H1 (cell line): ENCODE measurements around the gene CTNNBL1. TPM values are rescaled to one million over a fixed set of nuclear protein-coding genes. Genes with fewer than 3 reads are reported as not detected.

ENCODE experiments used
- CTCF ChIA-PET: fragments of 300-600 bp; sonication (Branson Sonifier 250); formaldehyde crosslinking; loops from one replicate; lab custom pipeline; 2021; ENCODE audit not compliant: partially characterized antibody; lab: Charles Lee
- POLR2A ChIA-PET: fragments of 300-600 bp; sonication (Branson Sonifier 250); formaldehyde crosslinking; loops from one replicate; lab custom pipeline; 2021; ENCODE audit warnings: inconsistent platforms; ENCODE audit not compliant: partially characterized antibody; lab: Charles Lee
- DNase-seq, 2 experiments: peaks; one replicate each; pipeline versions ENCODE4 v3.0.0 to v3.0.0-alpha.2; 2010 to 2022; ENCODE audit warnings: low spot score in 2 of 2, low read depth in 1 of 2, mixed read lengths in 1 of 2
- FAIRE-seq: peaks from 2 replicates; lab custom pipeline; 2011; peaks lifted over from hg19 to GRCh38; lab: Jason Lieb, UNC
- H2AFZ ChIP-seq: 2 replicates; pipeline ENCODE4 v1.8.1; 2012; ENCODE audit warnings: low read length, inconsistent platforms
- H2AK5ac ChIP-seq: 2 replicates; pipeline ENCODE4 v1.6.1; 2013; ENCODE audit warnings: low read depth, low read length
- H2BK120ac ChIP-seq: replicated peaks from 2 replicates; pipeline ENCODE3; 2013; ENCODE audit warnings: low read depth, low read length, inconsistent platforms
- H2BK12ac ChIP-seq: 2 replicates; pipeline ENCODE4 v1.6.1; 2013; ENCODE audit warnings: low read depth, low read length
- H2BK15ac ChIP-seq: 2 replicates; pipeline ENCODE4 v1.6.1; 2013; ENCODE audit warnings: low read length
- H2BK20ac ChIP-seq: 2 replicates; pipeline ENCODE4 v1.6.1; 2013; ENCODE audit warnings: low read length
- H2BK5ac ChIP-seq: 2 replicates; pipeline ENCODE4 v1.6.1; 2013; ENCODE audit warnings: low read depth, low read length
- H3K14ac ChIP-seq: 2 replicates; pipeline ENCODE4 v1.6.1; 2013; ENCODE audit warnings: inconsistent platforms; ENCODE audit not compliant: insufficient read length
- H3K18ac ChIP-seq: 2 replicates; pipeline ENCODE4 v1.6.1; 2013; ENCODE audit warnings: low read length; ENCODE audit errors: extremely low read depth
- H3K23ac ChIP-seq: 2 replicates; pipeline ENCODE4 v1.6.1; 2013; ENCODE audit warnings: inconsistent platforms; ENCODE audit not compliant: insufficient read length
- H3K23me2 ChIP-seq: 2 replicates; pipeline ENCODE4 v1.6.1; 2013; ENCODE audit warnings: low read depth, low read length
- H3K27ac ChIP-seq: 2 replicates; pipeline ENCODE4 v1.6.1; 2011; ENCODE audit warnings: low read depth, low read length, inconsistent platforms
- H3K27me3 ChIP-seq, 4 experiments: replicated peaks in 1 of 4; 1 replicate in 1 of 4; 2 replicates in 3 of 4; pipeline versions ENCODE4 v1.6.1 to v1.8.1; 2011 to 2013; ENCODE audit warnings: low read length in 3 of 4, mild to moderate bottlenecking in 3 of 4, inconsistent platforms in 2 of 4, mixed read lengths in 2 of 4, moderate library complexity in 1 of 4; ENCODE audit not compliant: control insufficient read depth in 3 of 4, insufficient read depth in 3 of 4; ENCODE audit errors: extremely low read depth in 1 of 4
- H3K36me3 ChIP-seq, 4 experiments: 2 replicates each; pipeline versions ENCODE4 v1.6.1 to v1.8.1; 2011 to 2013; ENCODE audit warnings: mild to moderate bottlenecking in 4 of 4, low read length in 3 of 4, moderate library complexity in 2 of 4, control low read depth in 1 of 4, inconsistent platforms in 1 of 4; ENCODE audit not compliant: insufficient read depth in 4 of 4, control insufficient read depth in 2 of 4
- H3K4ac ChIP-seq: replicated peaks from 2 replicates; pipeline ENCODE3; 2013; ENCODE audit warnings: low read length, low read depth, mixed read lengths, inconsistent platforms; ENCODE audit not compliant: insufficient read length
- H3K4me1 ChIP-seq, 4 experiments: replicated peaks in 1 of 4; 1 replicate in 1 of 4; 2 replicates in 3 of 4; pipeline versions ENCODE4 v1.6.1 to v1.8.1; 2011 to 2013; ENCODE audit warnings: low read length in 3 of 4, inconsistent platforms in 2 of 4, mixed read lengths in 1 of 4; ENCODE audit not compliant: insufficient read depth in 4 of 4, control insufficient read depth in 3 of 4
- H3K4me2 ChIP-seq, 2 experiments: 2 replicates each; pipeline versions ENCODE4 v1.6.1 to v1.8.1; 2011 to 2013; ENCODE audit warnings: low read depth in 2 of 2, low read length in 2 of 2, control low read depth in 1 of 2, inconsistent platforms in 1 of 2, mild to moderate bottlenecking in 1 of 2; ENCODE audit not compliant: insufficient read depth in 1 of 2
- H3K4me3 ChIP-seq, 4 experiments: fragments of 200-600, 300-600 bp in 1 of 4; sonication (generic), shearing (Covaris generic), sonication (Bioruptor Twin) in 1 of 4; 2 replicates each; pipeline versions ENCODE4 v1.5.1 to v1.8.1; 2011 to 2016; ENCODE audit warnings: low read length in 4 of 4, low read depth in 3 of 4, control low read depth in 2 of 4, inconsistent platforms in 2 of 4, mild to moderate bottlenecking in 2 of 4, mixed read lengths in 1 of 4, moderate library complexity in 1 of 4; ENCODE audit not compliant: insufficient read depth in 2 of 4; ENCODE audit errors: extremely low read depth in 1 of 4
- H3K56ac ChIP-seq: replicated peaks from 2 replicates; pipeline ENCODE3; 2013; ENCODE audit warnings: low read depth, mild to moderate bottlenecking, mixed read lengths, low read length, inconsistent platforms; ENCODE audit not compliant: insufficient read length
- H3K79me1 ChIP-seq: 2 replicates; pipeline ENCODE4 v1.6.1; 2013; ENCODE audit warnings: low read depth, low read length, control low read depth
- H3K79me2 ChIP-seq, 2 experiments: 2 replicates each; pipeline versions ENCODE4 v1.6.1 to v1.8.1; 2012 to 2013; ENCODE audit warnings: low read length in 2 of 2, mild to moderate bottlenecking in 2 of 2, inconsistent platforms in 1 of 2; ENCODE audit not compliant: insufficient read depth in 2 of 2, control insufficient read depth in 1 of 2
- H3K9ac ChIP-seq, 4 experiments: replicated peaks in 1 of 4; 1 replicate in 1 of 4; 2 replicates in 3 of 4; pipeline versions ENCODE4 v1.6.1 to v1.8.1; 2011 to 2013; ENCODE audit warnings: low read depth in 3 of 4, low read length in 3 of 4, control low read depth in 2 of 4, mild to moderate bottlenecking in 2 of 4, moderate library complexity in 2 of 4, inconsistent platforms in 1 of 4; ENCODE audit errors: extremely low read depth in 1 of 4
- H3K9me3 ChIP-seq, 2 experiments: 2 replicates each; pipeline versions ENCODE4 v1.6.1 to v1.8.1; 2012 to 2013; ENCODE audit warnings: mild to moderate bottlenecking in 2 of 2, moderate library complexity in 2 of 2, control low read depth in 1 of 2, inconsistent platforms in 1 of 2, low read depth in 1 of 2, low read length in 1 of 2, mixed read lengths in 1 of 2; ENCODE audit not compliant: insufficient read depth in 2 of 2
- H4K20me1 ChIP-seq, 2 experiments: replicated peaks in 1 of 2; 2 replicates each; pipeline versions ENCODE3 to v1.8.1; 2011 to 2013; ENCODE audit warnings: inconsistent platforms in 2 of 2, low read length in 2 of 2, mild to moderate bottlenecking in 1 of 2; ENCODE audit not compliant: insufficient read depth in 2 of 2, control insufficient read depth in 1 of 2
- H4K5ac ChIP-seq: 2 replicates; pipeline ENCODE4 v1.6.1; 2013; ENCODE audit warnings: low read length, low read depth, mixed read lengths, inconsistent platforms; ENCODE audit not compliant: insufficient read length
- H4K8ac ChIP-seq: 2 replicates; pipeline ENCODE4 v1.8.0; 2013; ENCODE audit warnings: mild to moderate bottlenecking, moderate library complexity, low read length, inconsistent platforms; ENCODE audit not compliant: insufficient read depth; ENCODE audit errors: extremely low read depth
- H4K91ac ChIP-seq: replicated peaks from 2 replicates; pipeline ENCODE3; 2013; ENCODE audit warnings: low read length, mixed read lengths, inconsistent platforms; ENCODE audit not compliant: insufficient read length
- BACH1 ChIP-seq: IDR thresholded peaks from 2 replicates; pipeline ENCODE4 v1.6.1; 2012; ENCODE audit warnings: low read length, improper control_type of control experiment
- CBX5 ChIP-seq: fragments of 300-800, 300-1000 bp; sonication (generic); IDR thresholded peaks from 2 replicates; pipeline ENCODE4 v1.7.1; 2016; ENCODE audit warnings: antibody characterized with exemption, low read length, low read depth
- CHD1 ChIP-seq: IDR thresholded peaks from 2 replicates; pipeline ENCODE4 v1.6.1; 2012; ENCODE audit warnings: low read depth, low read length, improper control_type of control experiment
- E2F6 ChIP-seq: IDR thresholded peaks from 2 replicates; pipeline ENCODE4 v1.6.1; 2012; ENCODE audit warnings: inconsistent platforms
- GABPA ChIP-seq: IDR thresholded peaks from 2 replicates; pipeline ENCODE4 v1.6.1; 2011; ENCODE audit warnings: mild to moderate bottlenecking, low read length, moderate library complexity, borderline replicate concordance; ENCODE audit not compliant: insufficient read depth
- JUN ChIP-seq: IDR thresholded peaks from 2 replicates; pipeline ENCODE4 v1.6.1; 2011; ENCODE audit warnings: low read depth, mild to moderate bottlenecking, improper control_type of control experiment, low read length
- MAFK ChIP-seq: IDR thresholded peaks from 2 replicates; pipeline ENCODE4 v1.6.1; 2012; ENCODE audit warnings: low read depth, mild to moderate bottlenecking, improper control_type of control experiment, low read length
- PHF8 ChIP-seq: fragments of 200-600 bp; sonication (generic); conservative IDR thresholded peaks from 2 replicates; pipeline ENCODE4 v1.7.1; 2012; ENCODE audit warnings: low read depth, mild to moderate bottlenecking, inconsistent platforms, low read length, moderate library complexity
- POLR2A ChIP-seq, 2 experiments: IDR thresholded peaks; 1 replicate in 1 of 2; 2 replicates in 1 of 2; pipeline ENCODE4 v1.6.1; 2011; ENCODE audit warnings: low read depth in 2 of 2, low read length in 2 of 2, mild to moderate bottlenecking in 2 of 2; ENCODE audit errors: control extremely low read depth in 1 of 2
- POLR2AphosphoS5 ChIP-seq: IDR thresholded peaks from 2 replicates; pipeline ENCODE4 v1.6.1; 2011; ENCODE audit warnings: low read depth, low read length
- RBBP5 ChIP-seq: IDR thresholded peaks from 2 replicates; pipeline ENCODE4 v1.7.1; 2012; ENCODE audit warnings: low read depth, mild to moderate bottlenecking, inconsistent platforms, low read length, moderate library complexity, borderline replicate concordance
- RFX5 ChIP-seq: IDR thresholded peaks from 2 replicates; pipeline ENCODE4 v1.6.1; 2011; ENCODE audit warnings: low read depth, low read length, improper control_type of control experiment, borderline replicate concordance
- RNF2 ChIP-seq: fragments of 200-900, 300-1000 bp; sonication (generic); IDR thresholded peaks from 2 replicates; pipeline ENCODE4 v1.7.1; 2016; ENCODE audit warnings: borderline replicate concordance, low read depth, mild to moderate bottlenecking, antibody characterized with exemption, low read length; ENCODE audit not compliant: poor library complexity, severe bottlenecking; ENCODE audit errors: missing control alignments
- SP2 ChIP-seq: IDR thresholded peaks from 2 replicates; pipeline ENCODE4 v1.6.1; 2012; ENCODE audit warnings: mild to moderate bottlenecking, low read length, inconsistent platforms
- WGBS, 2 experiments: shearing (Covaris generic) in 1 of 2; methylation state at CpG; one replicate each; pipeline versions ENCODE4 v1.1.6 to v1.1.7; 2013 to 2015; ENCODE audit warnings: low lambda C conversion rate in 2 of 2, mixed read lengths in 2 of 2, inconsistent platforms in 1 of 2, low coverage in 1 of 2, missing lambda C conversion rate in 1 of 2; ENCODE audit not compliant: insufficient replicate concordance in 2 of 2, insufficient coverage in 1 of 2, insufficient read length in 1 of 2; ENCODE audit errors: extremely low coverage in 1 of 2, missing lambda C conversion rate in 1 of 2; 5-methylcytosine and 5-hydroxymethylcytosine counted together
- polyA plus RNA-seq, 7 experiments: library from polyadenylated mRNA; depleted of rRNA in 3 of 7; stranded (reverse) in 5 of 7; unstranded in 2 of 7; fragments of >200 nt in 5 of 7; fragments of 200-250 nt in 2 of 7; gene quantifications; 1 replicate in 5 of 7; 2 replicates in 1 of 7; 4 replicates in 1 of 7; pipeline versions ENCODE4 v1.2.1 to v1.2.3, GENCODE V29; 2011 to 2013; ENCODE audit warnings: missing spikeins in 2 of 7, mixed read lengths in 2 of 7
- total RNA-seq: library from RNA; stranded (reverse); fragmentation: NEBNext Ultra II Directional; extraction: Animal tissue kit (Norgen Biotek cat#: 25700); gene quantifications from 2 replicates; pipeline ENCODE4 v1.2.1, GENCODE V29; 2021

Gene CTNNBL1
- total and polyA plus RNA-seq, 2 of the 8 experiments (the other 6 are each of a cell fraction or from before 2014, with no cell fraction given), result 19.6 to 81.6 TPM

GRCh38 chr20:37759761-37760209 lies 66.0 kb downstream of the CTNNBL1 start:
- no peak overlapping the region for H3K23ac ChIP-seq
- POLR2A ChIA-PET, result no interaction called here
- no peak overlapping the region for H4K8ac ChIP-seq
- H3K9me3 ChIP-seq, result no peaks in the 10 kb centered on the region
- H3K4me3 ChIP-seq, result no peak overlapping the region
- no peaks in the 10 kb centered on the region; a peak in 2 of 8 replicates for H3K36me3 ChIP-seq
- no peak overlapping the region for H3K9ac ChIP-seq
- DNase-seq (no peak), FAIRE-seq (no peak)
- H3K79me1 ChIP-seq, result no peaks in the 10 kb centered on the region
- CTCF ChIA-PET, result interaction anchor here (2.0 to 2.5 kb wide), 2 partner anchors 11 to 14 kb away, joined by 6 to 11 read pairs; no protein-coding TSS in a partner anchor
- no peaks in the 10 kb centered on the region for H3K4me1 ChIP-seq
- H3K56ac ChIP-seq, result no peak overlapping the region
- no peak overlapping the region for H2AK5ac ChIP-seq
- no peak overlapping the region for H2AFZ ChIP-seq
- no peak overlapping the region for H3K18ac ChIP-seq
- no peak overlapping the region for H4K5ac ChIP-seq
- H4K91ac ChIP-seq, result no peak overlapping the region
- no peak overlapping the region for H3K14ac ChIP-seq
- no peak overlapping the region for H3K4me2 ChIP-seq
- no peak overlapping the region for H2BK120ac ChIP-seq
- no peaks in the 10 kb centered on the region for H3K79me2 ChIP-seq
- H3K27ac ChIP-seq, result no peak overlapping the region
- WGBS, 2 experiments, result 85% methylated on average over 5 of the region's 5 CpGs; no CpG with 5 or more reads in 1 of the 2 experiments
- no peak overlapping the region for H2BK15ac ChIP-seq
- no peak overlapping the region for H2BK20ac ChIP-seq
- H3K27me3 ChIP-seq, result no peaks in the 10 kb centered on the region
- no peak overlapping the region for H3K4ac ChIP-seq
- no peaks in the 10 kb centered on the region for H3K23me2 ChIP-seq
- no peak overlapping the region for H2BK5ac ChIP-seq
- no peaks in the 10 kb centered on the region for H4K20me1 ChIP-seq
- H2BK12ac ChIP-seq, result no peak overlapping the region
- TF ChIP-seq SP2 (no peak), E2F6 (no peak), POLR2A (IDR thresholded peaks at IDR 0.05; ENCODE audit: control extremely low read depth in 1 of 2, low read depth in 2 of 2, low read length in 2 of 2) (no peak), MAFK (no peak), JUN (no peak), CBX5 (no peak), PHF8 (no peak), RFX5 (no peak), GABPA (no peak), RNF2 (no peak), CHD1 (no peak), RBBP5 (no peak), POLR2AphosphoS5 (no peak), BACH1 (no peak)
